Inferior parietal cortex (tissue), 1 donor: ENCODE results near the gene MANBA.
"Not testable (repeated sequence)": the region's sequence is repeated elsewhere in the genome, so short reads cannot be mapped to it uniquely, and the experiment has no call there.

Experiments used
- DNase-seq: peaks from one replicate; pipeline ENCODE4 v3.0.0-alpha.2; 2016; ENCODE audit errors: extremely low spot score

MANBA gene

DNA sequence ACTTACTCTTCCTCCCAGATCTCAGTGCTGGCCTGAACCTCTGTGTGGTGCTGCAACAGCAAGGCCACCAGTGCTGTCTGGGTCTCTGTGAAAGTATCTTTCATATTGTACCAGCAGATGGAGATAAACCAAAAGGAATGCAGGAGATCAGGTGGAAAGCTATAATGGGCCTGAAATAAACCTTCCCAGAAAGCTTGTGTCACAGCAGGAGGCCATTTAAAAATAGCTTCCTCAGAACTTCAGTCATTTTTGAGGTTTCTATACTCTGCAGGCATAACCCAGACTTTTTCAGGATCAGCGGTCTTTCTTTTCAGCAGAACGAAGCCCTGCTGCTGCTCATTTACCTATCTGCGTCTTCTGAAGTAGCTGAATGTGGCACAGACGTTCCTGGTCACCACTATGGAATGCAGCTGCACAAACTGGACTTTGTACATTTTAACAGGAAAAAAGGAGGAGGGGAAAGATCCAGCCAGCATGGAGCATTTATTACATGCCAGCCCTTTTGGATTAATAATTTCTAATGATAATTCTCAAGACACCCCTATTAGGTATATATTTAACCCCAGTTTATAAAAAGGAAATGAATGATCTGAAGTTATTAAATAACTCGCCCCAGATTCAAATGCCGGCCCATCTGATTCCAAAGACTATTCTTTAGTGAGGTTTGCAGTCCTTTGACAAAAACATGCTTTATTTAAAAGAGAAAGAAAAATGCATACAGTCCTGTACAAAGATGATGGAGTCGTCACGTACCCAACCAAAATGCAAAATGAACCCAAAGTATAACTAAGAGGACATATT lies 139.9 kb downstream of the MANBA start:
- DNase-seq: peak; percentile 80

DNA sequence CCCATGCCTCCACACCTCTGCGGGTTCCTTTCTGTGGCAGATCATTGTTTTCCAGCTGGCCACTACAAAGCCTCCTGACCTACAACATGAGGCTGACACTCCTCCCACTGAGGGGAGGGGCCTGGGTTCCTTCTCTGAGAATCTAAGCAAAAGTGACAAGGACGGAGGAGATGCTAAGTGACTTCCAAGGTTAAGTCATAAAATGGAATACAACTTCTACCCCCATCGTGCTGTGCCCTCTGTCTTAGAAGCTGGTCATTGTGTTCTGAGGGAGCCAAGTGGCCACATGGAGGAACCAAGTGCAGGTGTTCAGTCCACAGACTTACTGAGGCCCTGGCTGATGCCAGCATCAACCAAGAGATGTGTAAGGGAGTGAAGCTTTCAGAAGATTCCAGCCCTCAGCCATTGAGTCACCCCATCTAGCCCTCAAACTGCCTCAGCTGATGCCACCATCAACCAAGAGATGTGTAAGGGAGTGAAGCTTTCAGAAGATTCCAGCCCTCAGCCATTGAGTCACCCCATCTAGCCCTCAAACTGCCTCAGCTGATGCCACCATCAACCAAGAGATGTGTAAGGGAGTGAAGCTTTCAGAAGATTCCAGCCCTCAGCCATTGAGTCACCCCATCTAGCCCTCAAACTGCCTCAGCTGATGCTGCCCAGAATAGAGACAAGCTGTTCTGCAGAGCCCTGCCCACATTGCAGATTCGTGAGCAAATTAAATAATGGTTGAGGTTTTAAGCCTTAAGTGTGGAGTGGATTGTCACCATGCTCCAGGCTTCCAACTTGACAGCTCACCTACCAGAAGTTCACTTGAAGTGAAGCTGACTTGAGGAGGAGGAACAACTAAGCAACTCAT lies 140.8 kb downstream of the MANBA start:
- DNase-seq: not testable (repeated sequence)

DNA sequence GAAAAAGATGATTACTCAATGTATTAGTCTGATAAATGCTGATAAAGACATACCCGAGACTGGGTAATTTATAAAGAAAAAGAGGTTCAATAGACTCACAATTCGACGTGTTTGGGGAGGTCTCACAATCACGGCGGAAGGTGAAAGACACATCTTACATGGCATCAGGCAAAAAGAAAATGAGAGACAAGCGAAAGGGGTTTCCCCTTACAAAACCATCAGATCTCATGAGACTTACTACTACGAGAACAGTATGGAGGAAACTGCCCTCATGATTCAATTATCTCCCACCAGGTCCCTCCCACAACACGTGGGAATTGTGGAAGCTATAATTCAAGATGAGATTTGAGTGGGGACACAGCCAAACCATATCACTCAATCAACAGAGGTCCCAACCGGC lies 141.7 kb downstream of the MANBA start:
- not testable (repeated sequence) for DNase-seq

DNA sequence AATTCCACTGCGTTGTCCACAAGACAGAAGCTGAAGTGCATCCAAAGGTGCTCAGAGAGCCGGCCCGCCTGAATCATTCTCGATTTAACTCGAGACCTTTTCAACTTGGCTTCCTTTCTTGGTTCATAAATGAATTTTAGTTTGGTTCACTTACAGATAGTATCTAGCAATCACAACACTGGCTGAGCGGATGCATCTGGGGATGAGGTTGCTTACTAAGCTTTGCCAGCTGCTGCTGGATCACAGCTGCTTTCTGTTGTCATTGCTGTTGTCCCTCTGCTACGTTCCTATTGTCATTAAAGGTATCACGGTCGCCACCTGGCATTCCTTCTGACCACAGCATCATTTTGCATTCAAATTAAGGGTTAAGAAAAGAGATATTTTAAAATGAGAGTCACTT lies 144.1 kb downstream of the MANBA start:
- DNase-seq: no peak

DNA sequence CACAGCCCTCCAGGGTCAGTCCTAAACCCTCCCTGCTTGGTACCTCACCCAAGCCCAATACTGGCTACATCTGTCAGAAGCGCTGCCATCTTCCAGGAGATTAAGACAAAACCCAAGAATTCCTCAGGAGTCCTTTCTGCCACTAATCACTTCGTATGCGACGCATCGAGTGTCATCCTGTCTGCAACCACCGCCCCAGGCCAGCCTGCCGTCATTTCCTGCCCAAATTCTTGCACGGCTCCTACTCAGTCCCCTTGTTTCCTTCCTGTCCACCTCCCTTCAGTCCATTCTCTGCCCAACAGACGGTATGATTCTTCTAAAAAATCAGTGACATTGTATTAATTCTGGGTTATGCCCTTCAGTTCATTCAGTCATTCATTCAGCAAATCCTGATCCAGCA lies 146.0 kb downstream of the MANBA start:
- DNase-seq: no peak

DNA sequence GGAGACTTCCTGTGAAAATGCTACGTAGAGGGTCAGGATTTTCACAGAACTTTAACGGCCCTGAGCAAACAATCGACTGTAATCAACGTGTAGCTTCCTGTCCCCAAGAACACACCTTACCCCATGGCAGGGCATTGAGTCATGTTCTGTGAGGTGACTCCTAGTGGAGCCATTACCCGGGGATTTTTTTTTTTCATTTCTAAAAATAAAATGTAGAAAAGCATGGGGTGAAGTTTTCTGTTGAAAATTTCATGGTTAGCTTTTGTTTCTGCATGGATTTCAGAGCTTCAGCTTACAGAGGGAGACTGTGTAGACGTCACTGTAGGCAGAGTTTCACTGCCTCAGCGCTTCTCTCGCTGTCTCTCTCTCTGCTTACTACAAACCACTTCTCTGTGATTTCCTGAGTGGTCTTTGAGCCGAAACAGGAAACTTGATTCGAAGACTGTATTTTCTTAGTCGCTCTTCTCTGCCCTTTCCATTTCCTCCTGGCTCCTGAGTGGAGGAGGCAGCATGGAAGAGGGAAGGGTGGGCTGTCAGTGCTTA lies 147.9 kb downstream of the MANBA start:
- DNase-seq: no peak

DNA sequence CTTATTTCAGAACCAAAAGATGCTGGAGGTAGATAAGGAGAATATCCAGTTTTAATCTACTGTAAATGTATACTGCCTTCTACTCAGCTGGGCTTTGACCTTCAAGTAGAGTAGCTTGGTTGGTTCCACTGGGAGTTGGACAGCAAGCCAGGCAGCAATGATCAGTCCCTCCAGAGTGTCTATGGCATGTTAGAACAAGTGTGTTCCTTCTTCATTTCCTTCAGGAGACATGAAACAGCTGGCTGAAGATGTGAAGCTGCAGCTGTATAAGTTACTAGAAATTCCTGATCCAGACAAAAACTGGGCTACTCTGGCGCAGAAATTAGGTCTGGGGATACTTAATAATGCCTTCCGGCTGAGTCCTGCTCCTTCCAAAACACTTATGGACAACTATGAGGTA lies 148.6 kb downstream of the MANBA start:
- no peak for DNase-seq

DNA sequence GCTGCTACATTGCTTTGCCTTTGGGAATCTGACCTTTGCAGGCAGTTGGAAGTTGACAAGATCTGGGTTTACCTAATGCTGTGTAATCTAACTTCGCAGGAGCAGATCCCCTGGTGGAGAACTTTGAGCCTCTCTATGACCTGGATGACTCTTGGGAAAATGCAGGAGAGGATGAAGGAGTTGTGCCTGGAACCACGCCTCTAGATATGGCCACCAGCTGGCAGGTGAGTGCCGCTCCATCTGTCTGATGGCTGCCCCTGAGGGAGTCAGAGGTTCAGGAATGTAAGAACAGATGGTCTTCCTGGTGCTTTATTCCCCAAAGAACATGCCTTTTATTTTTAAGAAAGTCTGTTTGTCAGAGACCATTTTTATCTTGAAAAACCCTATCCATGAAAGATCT lies 150.3 kb downstream of the MANBA start:
- DNase-seq: no peak

DNA sequence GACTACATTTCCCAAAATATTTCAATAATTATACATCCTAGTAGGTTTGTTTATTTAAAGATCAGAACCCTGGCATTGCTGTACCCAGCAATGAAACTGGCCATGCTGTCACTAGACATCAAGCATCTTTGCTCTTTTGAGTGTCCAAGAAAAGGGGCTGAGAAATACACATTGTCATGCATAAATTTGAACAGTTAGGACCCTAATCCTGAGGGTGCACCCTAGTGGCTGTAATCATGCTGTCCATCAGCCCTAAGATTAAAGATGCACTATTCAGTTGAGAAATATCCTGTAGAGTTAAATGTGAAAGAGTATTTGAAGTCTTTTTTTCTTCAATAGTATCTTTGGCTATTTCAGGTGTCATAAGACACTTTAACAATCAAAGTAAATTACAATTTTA lies 150.8 kb downstream of the MANBA start:
- no peak for DNase-seq

DNA sequence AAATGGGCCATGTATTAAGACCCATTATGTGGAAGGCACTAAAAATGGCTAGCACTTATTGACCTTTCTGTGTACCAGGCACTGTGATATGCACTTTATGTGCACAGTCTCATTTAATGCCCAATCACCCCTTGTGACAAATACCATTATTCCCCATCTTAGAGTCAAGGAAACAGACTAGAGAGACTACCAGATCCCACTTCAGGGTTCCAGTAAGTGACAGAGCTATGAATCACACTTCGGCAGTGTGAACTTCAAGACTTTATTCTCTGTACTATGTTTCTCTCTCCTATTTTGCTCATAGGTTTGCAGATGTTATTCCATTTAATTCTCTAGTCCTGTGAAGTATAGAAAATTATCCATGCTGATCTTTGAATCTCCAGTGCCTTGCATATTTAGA lies 152.6 kb downstream of the MANBA start:
- no peak for DNase-seq

DNA sequence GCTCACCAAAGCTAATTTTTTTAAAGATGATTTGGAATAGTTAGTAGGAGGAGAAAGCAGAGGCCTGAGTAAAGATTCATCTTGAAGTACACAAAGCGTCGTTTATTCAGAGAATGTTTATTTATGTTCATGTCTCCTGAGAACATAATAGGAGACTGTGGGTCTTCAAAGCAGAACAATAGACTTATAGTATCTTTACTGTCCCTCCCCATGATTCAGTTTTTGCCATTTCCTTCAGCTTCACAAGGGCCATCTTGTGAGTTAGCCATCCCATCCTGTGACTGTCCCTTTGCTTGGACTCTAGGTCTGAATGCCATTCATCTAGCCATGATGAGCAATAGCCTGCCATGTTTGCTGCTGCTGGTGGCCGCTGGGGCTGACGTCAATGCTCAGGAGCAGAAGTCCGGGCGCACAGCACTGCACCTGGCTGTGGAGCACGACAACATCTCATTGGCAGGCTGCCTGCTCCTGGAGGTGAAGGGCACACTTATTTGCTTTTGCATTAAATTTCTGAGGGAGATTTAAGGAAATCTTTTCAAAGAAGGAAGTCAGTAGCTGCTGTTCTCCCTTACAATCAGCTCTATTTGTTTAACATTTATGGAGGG lies 153.8 kb downstream of the MANBA start:
- DNase-seq: no peak

DNA sequence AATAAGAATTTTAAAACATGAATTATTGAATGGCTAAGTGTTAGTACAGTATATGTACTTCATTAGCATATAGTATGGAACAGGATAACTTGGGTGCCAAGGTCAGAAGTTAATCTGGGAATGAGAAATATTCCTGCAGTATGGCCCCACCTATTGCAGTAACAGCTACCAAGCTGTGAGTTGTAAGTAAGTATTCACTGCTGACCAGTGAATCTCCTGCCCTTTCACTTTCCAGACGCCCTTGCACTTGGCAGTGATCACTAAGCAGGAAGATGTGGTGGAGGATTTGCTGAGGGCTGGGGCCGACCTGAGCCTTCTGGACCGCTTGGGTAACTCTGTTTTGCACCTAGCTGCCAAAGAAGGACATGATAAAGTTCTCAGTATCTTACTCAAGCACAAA lies 154.5 kb downstream of the MANBA start:
- no peak for DNase-seq

DNA sequence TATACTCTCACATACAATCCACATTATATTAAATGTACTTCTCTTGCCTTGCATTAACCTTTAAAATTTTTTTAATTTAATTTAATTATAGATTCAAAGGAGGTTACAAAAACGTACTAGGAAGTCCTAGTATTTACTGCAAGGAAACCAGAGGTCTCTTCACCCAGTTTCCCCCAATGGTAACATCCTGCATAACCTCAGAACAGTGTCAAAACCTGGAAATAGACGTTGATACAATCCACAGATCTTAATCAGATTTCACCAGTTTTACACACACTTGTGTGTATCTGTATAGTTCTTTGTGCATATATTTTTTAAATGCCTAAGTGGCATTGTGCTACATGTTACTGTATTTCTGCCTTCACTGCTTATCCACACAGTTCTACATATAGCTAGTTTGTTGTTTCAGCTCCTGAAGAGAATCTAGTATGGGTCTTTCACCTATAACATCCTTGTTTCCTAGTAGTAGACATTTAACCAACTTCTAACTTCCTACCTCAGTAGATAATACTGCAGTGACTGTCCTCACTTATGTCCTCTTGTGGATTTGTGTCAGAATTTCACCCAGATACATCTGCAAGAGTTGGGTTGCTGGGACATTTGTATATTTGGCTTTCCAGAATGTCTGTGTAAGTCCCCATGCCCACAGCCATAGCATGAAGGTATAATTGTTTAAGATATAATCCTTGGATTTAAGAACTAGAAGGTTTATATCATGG lies 156.4 kb downstream of the MANBA start:
- DNase-seq: no peak

DNA sequence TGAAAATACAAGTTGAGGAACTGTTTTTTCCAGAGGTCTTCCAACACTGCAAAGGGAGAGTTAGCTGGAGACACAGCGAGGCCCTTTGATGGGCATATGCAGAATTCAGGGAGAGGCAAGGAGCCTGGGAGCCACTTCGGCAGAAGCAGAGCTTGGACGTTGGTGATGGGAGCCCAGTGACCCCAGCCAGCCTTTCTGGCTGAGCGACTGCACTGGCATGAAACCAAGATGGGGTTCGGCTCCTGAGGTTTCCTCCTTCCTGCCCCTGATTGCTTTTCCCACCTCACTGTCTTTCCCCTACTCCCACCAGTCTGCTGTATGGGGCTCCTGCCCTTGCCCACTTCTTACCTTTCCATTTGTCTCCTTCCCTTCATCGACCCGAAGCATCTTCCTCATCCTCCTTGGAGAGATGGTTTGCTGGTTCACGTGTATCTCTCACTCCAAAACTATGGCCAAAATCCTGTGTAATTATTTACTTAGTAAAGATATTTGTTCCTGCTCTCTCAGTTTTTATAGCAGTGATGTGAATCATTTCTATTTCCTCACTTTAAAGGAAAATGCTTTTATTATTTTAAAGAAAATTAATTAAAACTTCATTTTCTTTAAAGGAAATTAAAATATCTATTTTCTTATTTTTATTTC lies 159.1 kb downstream of the MANBA start:
- DNase-seq: no peak

DNA sequence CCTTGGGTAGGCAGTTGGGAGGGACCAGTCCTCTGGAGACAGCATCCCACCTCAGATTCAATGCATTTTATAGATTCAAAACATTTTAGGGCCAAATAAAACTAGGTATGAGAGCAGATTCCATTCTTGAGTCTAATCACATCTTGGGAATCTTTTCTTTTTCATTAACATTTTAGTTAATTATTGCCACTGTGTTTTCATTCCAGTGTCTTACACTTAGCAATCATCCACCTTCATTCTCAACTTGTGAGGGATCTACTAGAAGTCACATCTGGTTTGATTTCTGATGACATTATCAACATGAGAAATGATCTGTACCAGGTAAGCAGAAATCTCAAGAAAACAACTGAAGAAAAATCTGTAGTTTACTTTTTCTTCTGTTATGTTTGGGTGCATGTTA lies 160.1 kb downstream of the MANBA start:
- DNase-seq: no peak

DNA sequence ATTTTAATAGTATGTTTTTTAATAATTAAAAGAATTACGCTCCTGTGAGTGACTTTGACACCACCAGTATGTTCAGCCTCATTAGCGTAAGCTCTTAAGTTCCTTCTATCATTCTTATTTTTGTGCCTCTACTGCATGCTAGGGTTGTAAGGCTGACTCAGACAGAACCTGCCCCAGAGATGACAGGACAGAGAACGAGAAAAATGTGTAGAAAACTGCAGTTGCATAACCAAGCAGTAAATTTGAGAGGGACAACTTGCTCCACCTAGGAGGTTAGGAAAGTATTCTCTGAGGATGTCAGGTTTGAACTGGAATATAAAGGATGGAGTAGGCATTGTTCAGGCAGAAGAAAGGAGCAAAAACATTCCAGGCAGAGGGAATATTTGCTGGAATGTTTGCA lies 160.9 kb downstream of the MANBA start:
- no peak for DNase-seq

DNA sequence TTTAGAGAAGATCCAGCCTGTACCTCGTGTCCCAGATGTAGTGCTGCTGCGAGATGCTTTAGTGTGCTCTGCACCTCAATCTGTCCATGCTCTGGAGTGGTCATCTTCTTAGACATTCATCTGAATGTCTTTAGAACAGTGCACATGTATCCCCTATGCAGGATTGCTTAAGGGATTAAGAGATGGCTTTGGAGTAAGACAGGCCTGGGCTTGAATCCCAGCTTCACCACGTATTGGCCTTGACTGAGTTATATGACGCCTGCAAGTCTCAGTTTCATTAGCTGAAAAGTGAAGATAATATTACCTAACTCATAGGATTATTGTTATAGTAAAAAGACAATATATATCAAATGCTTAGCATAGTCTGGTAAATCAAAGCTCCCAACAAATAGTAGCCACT lies 161.3 kb downstream of the MANBA start:
- no peak for DNase-seq

DNA sequence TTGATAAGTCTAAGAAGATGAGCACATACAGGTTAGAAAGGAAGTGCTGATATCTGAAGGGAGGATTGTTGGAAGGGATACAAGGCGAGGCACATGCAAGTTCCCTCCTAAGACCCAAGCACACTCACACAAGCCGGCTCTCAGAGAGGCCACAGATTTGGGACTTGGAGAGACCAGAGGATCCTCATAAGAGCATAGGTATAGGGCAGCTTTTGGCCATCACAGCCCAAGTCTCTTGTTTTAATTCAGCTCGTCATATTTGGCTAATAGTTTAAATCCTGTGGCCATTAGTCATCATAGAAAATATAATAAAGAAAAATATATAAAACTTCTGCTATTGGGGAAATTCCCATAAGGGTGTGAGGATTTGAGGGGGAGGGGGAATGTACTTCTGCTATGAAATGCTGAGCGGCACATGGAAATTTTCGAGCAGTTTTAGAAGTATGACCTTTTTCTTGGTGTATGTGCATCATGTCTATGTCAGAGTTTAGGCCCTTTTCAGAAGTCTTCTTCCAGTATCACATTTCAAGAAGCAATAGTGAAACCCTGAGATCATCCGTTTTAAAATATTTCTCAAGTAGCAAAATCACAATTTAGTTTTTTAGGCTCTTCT lies 161.9 kb downstream of the MANBA start:
- DNase-seq: no peak

DNA sequence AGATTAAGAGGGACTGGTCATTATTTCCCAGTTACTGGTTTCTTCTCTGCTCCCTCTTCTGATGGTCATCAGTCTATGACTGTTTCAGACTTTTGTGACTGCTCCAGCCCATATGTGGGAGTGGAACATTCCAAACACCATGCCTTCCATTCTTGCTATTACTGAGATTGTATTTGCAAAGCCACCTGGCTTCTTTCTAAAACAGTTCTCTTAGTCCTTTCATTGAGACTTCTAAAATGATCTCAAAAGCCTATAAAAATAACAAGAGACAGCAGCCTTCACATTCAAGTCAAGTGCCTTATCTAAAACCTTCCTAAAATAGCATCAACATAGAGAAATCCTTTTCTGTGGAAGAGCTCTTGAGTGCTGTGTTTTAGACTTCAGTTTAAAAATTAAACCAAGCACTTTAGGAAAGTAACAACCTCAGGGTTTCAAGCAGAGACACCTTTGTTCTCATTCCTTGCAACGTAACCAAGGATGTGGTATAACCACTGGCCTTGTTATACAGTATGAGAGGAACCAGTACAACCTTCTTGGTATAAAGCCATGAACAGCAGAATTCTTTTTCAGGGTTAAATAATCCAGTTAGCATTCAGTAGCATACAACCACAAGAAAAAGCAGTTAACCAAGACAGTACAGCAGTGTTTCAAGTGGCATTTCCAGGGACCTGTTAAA lies 162.5 kb downstream of the MANBA start:
- DNase-seq: no peak

DNA sequence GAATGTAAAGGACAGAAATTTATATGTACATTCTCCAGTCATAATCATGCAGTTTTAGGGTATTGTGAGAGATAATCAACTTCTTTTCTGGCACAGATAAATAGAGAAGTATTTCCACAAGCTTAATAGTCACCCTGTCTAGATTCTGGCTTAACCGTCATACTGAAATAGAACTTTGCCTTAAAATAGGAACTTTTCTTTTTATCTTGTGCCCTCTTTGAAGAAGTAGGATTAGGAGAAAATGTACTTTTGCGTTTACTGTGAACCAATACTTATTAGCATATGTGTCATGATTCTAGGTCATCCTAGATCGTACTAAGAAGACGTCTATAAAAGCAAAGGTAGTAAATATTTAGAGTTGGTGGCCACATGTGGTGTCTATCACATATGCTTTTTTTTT lies 164.2 kb downstream of the MANBA start:
- no peak for DNase-seq
